Embryonic facial prominence (tissue), 1 donor: ENCODE measurements around the gene ATRN.

Source experiments
- DNase-seq: peaks from one replicate; pipeline ENCODE4 v3.0.0-alpha.2; 2016; ENCODE audit errors: extremely low spot score

ATRN gene

GRCh38 chr20:3696200-3696599, 225.4 kb downstream of the ATRN start:
- DNase-seq, result no peak

GRCh38 chr20:3696745-3697587, 226.1 kb downstream of the ATRN start:
- DNase-seq, result no peak

- no peak for DNase-seq
Measured at GRCh38 chr20:3697588-3698305, 226.9 kb downstream of the ATRN start.

- no peak for DNase-seq
Measured at GRCh38 chr20:3698591-3699001, 227.8 kb downstream of the ATRN start.

GRCh38 chr20:3699037-3699436, 228.2 kb downstream of the ATRN start:
- DNase-seq, result no peak
